Esophagus mucosa (tissue), 1 donor: ENCODE data around the gene PDE6H. TPM values are rescaled to one million over a fixed set of nuclear protein-coding genes. Genes with fewer than 3 reads are reported as not detected.
A peak's percentile ranks its signal among the peaks of the same experiment; 100 is the strongest.

Experiments
- ATAC-seq: fragments of 200-7000 bp; cut with Tn5 transposase; one replicate; pipeline ENCODE4 v1.9.1; 2020
- total RNA-seq: library from RNA; stranded (reverse); gene quantifications from one replicate; pipeline ENCODE4 v1.2.4, GENCODE V29; 2023
- donor health status: DM: yes; HTN: yes; CAD: no.

PDE6H gene
- total RNA-seq, 1 donor from 2014 or later, result not detected

DNA sequence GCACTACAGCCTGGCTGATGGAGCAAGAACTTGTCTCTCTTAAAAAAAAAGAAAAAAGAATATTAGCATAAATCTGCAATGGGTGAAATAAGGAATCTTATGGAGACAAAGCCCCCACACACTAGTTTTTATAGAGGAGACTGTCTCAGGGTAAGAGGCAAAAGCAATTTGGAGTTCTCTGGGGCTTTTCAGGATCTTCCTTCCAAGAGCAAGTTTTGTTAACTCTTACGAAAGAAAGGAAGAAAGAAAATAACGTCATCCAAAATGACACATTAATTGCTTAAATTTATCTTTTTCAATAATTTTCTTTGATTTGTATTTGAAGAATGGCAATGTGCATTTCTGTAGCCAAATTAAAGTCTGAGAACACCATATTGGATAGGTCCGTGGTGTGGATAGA, 3.8 kb downstream of the PDE6H start:
- no peak for ATAC-seq

- ATAC-seq, result no peak
These were observed 6.6 kb downstream of the PDE6H start for GRCh38 chr12:14979468-14979867.

GRCh38 chr12:14981049-14981448, 8.2 kb downstream of the PDE6H start:
- no peak for ATAC-seq

GRCh38 chr12:14982562-14982961, 9.7 kb downstream of the PDE6H start:
- ATAC-seq, result no peak

GRCh38 chr12:14982991-14983390, 10.1 kb downstream of the PDE6H start:
- ATAC-seq, result no peak

DNA sequence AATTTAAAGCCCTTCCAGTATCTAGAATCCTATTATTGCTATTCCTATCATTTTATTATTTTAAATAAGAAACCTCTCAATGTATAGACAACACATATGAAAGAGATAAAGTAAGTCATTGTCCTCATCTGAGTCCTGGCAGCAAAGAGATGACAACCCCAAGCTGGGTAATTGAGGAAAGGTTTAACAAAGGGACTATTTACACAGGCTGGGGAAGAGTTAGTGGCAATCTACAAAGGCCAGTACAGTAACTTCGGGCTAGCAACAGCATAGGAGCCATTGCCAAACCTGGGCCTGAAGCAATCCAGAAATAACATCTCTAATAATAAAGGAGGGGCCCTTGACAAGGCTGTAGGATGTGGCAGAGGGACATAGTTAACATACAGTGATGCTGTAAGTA, 11.2 kb downstream of the PDE6H start:
- ATAC-seq, result no peak

GRCh38 chr12:14984766-14985285, 12.0 kb downstream of the PDE6H start:
- ATAC-seq, result no peak

DNA sequence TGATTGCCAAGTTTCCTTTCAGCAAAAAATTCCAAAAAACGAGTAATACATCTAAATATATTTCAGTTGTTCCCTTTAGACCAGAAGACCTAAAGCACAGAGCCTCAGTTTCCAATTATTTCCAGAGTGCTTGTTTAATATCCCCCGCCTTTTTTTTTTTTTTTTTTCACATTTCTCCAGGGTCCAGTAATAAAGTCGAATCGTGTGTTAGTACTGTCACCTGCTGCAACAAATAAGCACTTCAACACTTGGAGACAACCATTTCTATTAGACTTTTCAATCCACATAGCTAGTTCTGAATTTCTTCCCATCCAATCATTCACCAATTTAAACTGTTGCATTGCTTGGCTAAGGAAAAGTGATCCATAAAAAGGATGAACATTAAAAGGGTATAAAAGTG, 13.6 kb downstream of the PDE6H start:
- no peak for ATAC-seq

- no peak for ATAC-seq
These were observed 15.2 kb downstream of the PDE6H start for GRCh38 chr12:14988035-14988434.

GRCh38 chr12:14989790-14990189, 16.9 kb downstream of the PDE6H start:
- ATAC-seq, result no peak

GRCh38 chr12:14991069-14991468, 18.2 kb downstream of the PDE6H start:
- no peak for ATAC-seq

DNA sequence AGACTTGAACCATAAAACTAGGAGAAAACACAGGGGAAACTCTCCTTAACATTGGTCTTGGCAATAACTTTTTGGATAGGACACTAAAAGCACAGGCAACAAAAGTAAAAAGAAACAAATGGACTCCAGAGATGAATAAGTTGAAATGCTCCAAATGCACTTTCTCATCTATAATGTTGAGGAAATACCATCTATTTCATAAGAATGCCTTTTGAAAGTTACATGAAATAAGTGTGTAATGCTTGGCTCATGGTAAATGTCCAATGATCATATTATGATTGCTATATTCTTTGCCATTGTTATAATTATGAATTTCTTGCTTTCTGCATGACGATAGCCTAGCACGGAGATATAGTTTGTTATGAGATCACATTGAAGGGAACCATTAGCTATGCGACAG, 19.8 kb downstream of the PDE6H start:
- no peak for ATAC-seq

GRCh38 chr12:14993117-14993516, 20.3 kb downstream of the PDE6H start:
- ATAC-seq, result no peak

DNA sequence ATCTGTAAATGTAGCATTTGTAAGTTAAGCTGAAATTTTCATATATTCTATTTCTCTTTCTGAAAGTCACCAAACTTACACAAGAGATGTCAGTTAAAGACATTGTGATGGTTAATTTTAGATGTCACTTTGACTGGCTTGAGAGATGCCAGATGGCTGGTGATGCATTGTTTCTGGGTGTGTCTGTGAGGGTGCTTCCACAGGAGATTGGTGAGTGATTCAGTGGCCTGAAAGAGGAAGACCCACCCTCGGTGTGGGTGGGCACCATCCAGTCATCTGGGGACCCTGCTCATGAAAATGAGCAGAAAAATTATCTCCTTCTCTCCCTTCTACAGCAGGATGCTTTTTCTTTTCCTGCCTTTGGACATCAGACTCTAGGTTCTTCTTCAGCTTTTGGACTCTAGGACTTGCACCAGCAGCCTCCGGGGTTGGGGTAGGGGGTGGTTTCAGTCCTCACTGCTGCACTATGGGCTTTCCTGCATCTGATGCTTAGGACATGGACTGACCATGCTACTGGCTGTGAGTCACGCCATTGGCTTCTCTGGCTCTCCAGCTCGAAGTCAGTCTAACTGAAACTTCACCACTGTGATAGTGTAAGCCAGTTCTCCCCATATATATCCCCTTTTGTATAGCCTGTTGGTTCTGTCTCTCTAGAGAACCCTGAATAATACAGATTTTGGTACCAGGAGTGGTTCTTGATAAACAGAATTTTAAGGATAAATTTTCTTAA, 20.9 kb downstream of the PDE6H start:
- ATAC-seq, result no peak

DNA sequence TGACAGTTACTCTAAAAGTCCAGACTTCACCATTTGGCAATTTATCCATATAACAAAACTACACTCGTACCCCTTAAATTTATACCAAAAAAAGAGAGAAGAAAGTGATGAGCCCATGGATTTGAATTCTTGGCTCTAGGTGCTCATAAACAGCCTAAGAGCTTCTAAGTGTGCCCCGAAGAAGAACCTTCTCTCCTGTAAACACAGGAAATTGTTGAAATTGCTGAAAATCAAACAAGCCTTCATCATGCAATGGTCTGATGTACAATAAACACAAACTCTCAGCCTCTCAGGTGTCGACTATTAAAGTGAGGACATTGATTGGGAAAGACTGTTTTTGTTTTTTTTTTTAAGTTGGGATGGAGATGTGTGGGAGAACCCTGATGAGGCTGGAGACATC, 21.8 kb downstream of the PDE6H start:
- no peak for ATAC-seq

DNA sequence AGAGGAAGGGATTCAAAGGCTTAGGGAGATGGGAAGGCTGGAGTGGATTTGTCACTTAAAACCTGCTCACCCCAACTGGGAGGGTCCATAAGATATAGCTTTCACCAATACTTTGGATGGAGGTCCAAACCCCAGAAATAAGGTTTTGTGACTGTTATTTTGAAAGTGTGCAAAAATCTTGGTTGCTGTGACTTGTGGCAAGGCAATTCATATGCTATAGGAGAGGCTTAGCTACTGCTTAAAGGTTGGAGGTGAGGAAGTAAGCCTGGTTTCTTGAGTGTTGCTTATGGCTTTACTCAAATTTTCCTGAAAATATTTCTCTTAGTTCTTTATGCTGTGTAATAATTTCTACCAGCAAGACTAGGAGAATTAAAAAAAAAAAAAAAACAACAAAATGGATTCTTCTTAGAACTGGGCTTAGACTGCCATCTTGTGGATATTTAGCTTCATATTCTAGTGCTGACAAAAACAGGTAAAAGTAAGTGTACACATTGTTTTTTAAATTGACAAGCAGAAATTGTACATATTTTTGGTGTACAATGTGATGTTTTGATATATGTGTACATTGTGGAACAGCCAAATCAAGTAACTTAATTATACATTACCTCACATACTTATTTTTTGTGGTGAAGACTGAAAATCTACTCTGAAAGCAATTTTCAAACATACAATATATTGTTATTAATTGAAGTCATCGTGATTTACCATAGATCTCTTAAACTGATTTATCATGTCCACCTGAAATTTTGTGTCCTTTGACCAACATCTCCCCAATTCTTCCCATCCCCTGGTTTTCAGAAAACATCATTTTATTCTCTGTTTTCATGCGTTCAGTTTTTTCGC, 23.0 kb downstream of the PDE6H start:
- ATAC-seq, result peak; percentile 57

GRCh38 chr12:14997998-14998397, 25.2 kb downstream of the PDE6H start:
- no peak for ATAC-seq

GRCh38 chr12:14999021-14999694, 26.3 kb downstream of the PDE6H start:
- ATAC-seq, result no peak

DNA sequence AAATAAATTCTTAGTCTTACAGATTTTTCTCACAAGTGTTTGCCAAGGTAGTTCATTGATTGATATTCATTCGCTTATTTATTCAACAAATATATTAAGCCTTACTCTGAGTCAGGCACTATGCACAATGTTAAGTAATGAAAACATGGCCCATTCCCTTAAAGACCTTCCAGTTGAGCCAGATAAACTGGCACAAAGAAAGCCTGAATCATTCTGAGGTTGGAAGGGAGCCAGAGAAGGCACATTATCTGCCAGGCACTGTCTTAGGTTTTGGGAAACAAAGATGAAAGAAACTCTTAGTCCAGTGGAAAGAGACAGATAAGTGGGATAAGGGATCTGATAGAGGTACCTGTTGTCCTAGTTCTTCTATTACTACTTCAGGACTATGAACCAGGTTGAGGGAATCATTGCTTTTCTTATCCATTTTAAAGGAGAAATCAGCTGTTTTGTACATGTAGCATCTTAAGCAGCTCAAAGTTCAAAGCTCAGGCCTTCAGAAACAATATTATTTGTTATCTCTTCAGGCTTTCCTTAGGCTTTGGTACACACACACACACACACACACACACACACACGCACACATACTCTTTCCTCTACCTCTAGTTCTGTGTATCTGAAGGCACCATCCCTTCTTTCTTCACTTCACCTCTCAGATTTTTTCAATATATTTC, 27.0 kb downstream of the PDE6H start:
- ATAC-seq, result peak; percentile 95

- ATAC-seq, result no peak
These were observed 27.7 kb downstream of the PDE6H start for GRCh38 chr12:15000575-15000974.

GRCh38 chr12:15001733-15002382, 29.0 kb downstream of the PDE6H start:
- ATAC-seq, result no peak

DNA sequence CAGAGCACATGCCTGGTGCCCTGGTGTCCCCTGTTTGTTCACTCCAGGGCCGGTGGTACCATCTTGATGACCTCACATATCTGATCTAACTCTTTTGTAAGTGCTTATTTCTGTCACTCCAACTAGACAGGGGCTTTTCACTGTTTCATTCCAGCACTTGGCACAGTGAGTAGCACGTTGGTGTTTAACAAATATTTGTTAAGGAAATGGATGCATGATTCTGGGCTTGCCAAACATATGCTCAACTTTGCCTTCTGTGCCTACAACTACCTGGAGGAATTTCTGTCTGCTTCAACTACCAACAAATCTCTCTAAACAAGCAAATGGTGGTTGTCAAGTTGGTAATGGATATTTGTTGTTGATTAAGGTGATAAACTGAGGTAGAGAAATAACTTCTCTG, 31.6 kb downstream of the PDE6H start:
- ATAC-seq, result no peak
